ENCODE results near the gene NPEPL1. TPM values are rescaled to one million over a fixed set of nuclear protein-coding genes. Genes with fewer than 3 reads are reported as not detected.

Gene NPEPL1
- total RNA-seq, 1 experiment from 2014 or later = 31.1 TPM

- Histone ChIP-seq H3K4ac (ENCODE audit: low read depth, low read length) (no peak overlapping the region), H4K20me1 (ENCODE audit: control insufficient read depth, insufficient read depth, insufficient read length) (no peaks in the 10 kb centered on the region), H4K91ac (ENCODE audit: insufficient read length, low read depth, low read length) (no peak overlapping the region), H2BK5ac (ENCODE audit: insufficient read length, low read length) (no peak overlapping the region), H3K4me1 (ENCODE audit: insufficient read depth, low read length) (no peaks in the 10 kb centered on the region; the same call in 1 of the 2 replicates), H2BK12ac (ENCODE audit: insufficient read length, low read depth, low read length) (no peak overlapping the region), H2AFZ (ENCODE audit: low read length) (no peak overlapping the region), H3K14ac (ENCODE audit: insufficient read depth, low read length) (no peak overlapping the region), H2BK120ac (ENCODE audit: low read depth, low read length, poor library complexity, severe bottlenecking) (no peak overlapping the region), H3K27ac (ENCODE audit: insufficient read length, low read depth, low read length) (no peak overlapping the region), H4K8ac (replicated peaks; ENCODE audit: insufficient read length, low read depth, low read length) (no peak overlapping the region), H4K5ac (ENCODE audit: insufficient read length, low read depth, low read length) (no peak overlapping the region), H2BK15ac (ENCODE audit: low read depth, low read length) (no peak overlapping the region), H2AK5ac (ENCODE audit: insufficient read length, low read length) (no peak overlapping the region), H3K23me2 (ENCODE audit: insufficient read length, low read depth, low read length, poor library complexity, severe bottlenecking) (no peaks in the 10 kb centered on the region), H3K79me2 (ENCODE audit: insufficient read depth, low read length) (no peaks in the 10 kb centered on the region), H3K27me3 (ENCODE audit: insufficient read depth, low read length) (no peaks in the 10 kb centered on the region), H3K23ac (ENCODE audit: insufficient read length, low read depth, low read length) (no peak overlapping the region), H3K4me2 (ENCODE audit: insufficient read depth, insufficient read length, low read length) (no peak overlapping the region), H3K9ac (ENCODE audit: extremely low read depth, insufficient read length, low read length) (no peak overlapping the region), H3K18ac (ENCODE audit: insufficient read length, low read depth, low read length) (no peak overlapping the region), H2BK20ac (ENCODE audit: low read depth, low read length, poor library complexity, severe bottlenecking) (no peak overlapping the region), H3K56ac (ENCODE audit: insufficient read length, low read depth, low read length) (no peak overlapping the region), H3K79me1 (ENCODE audit: insufficient read depth, low read depth, low read length, poor library complexity, severe bottlenecking) (no peaks in the 10 kb centered on the region), H3K9me3 (ENCODE audit: control insufficient read depth, low read depth, low read length) (no peaks in the 10 kb centered on the region), H3T11ph (ENCODE audit: low read length) (no peak overlapping the region)
- TF ChIP-seq CTCF (conservative IDR thresholded peaks at IDR 0.05) = no peak
- no CpG with 5 or more reads among the region's 2 CpGs for WGBS (ENCODE audit: extremely low coverage, insufficient read length, low lambda C conversion rate)
- no peak overlapping the region for H3K27ac Mint-ChIP-seq
- no peaks in the 10 kb centered on the region for H3K9me3 Mint-ChIP-seq
- H3K4me3 Mint-ChIP-seq = no peak overlapping the region
- H3K4me1 Mint-ChIP-seq = peaks cover 10 to 11% of the 10 kb centered on the region in 2 experiments
- no peak for DNase-seq
- H3K27me3 Mint-ChIP-seq (ENCODE audit: low read depth) = peaks cover 3% of the 10 kb centered on the region; the same call in 1 of the 2 replicates
- peaks cover 15 to 36% (median 21%) of the 10 kb centered on the region in 3 experiments; a peak in 6 of 7 replicates for H3K36me3 Mint-ChIP-seq (ENCODE audit: insufficient read depth in 1 of 3, low read depth in 3 of 3)
Observed at GRCh38 chr20:58684291-58684690, 8.3 kb upstream of the NPEPL1 start.

All from H9 (cell line).